8988T (cell line): ENCODE data around the gene CDKN1C.
A peak's percentile ranks its signal among the peaks of the same experiment; 100 is the strongest.
"Not testable (repeated sequence)": the region's sequence is repeated elsewhere in the genome, so short reads cannot be mapped to it uniquely, and the experiment has no call there.

Experiments
- DNase-seq: peaks from one replicate; pipeline ENCODE4 v3.0.0; 2011

Gene CDKN1C

GRCh38 chr11:2922655-2923054 lies 37.1 kb upstream of the CDKN1C start:
- DNase-seq, result no peak

DNA sequence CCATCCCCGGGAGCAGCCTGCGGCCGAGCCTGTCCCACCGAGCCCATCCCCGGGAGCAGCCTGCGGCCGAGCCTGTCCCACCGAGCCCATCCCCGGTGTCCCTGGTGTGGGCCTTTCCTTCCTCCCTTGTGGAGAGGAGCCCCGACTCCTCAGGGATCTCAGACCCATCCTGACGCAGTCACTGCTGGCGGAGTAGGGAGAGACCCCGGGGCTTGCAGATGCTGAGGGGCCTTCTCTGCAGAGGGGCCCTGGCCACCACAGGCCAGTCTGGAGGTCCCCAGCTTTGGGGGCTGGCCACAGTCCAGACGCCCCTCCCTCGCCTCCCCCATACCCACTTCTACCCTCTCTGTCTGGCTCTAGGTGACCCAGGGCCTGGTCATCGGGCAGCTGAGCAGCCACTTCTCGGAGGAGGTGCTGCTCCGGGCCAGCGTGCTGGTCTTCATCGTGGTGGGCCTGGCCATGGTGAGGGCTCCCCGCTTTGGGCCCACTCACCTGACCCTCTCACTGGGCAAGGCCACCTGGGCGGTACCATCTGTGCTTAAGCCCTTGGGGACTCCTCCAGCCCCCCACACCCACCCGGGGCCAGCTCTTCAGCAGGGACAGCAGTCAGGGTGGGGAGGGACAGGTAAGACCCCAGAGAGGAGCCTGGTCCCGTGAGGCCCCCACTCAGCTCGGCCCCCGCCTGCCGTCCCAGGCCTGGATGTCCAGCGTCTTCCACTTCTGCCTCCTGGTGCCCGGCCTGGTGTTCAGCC lies 36.3 kb upstream of the CDKN1C start:
- DNase-seq, result peak; percentile 41

DNA sequence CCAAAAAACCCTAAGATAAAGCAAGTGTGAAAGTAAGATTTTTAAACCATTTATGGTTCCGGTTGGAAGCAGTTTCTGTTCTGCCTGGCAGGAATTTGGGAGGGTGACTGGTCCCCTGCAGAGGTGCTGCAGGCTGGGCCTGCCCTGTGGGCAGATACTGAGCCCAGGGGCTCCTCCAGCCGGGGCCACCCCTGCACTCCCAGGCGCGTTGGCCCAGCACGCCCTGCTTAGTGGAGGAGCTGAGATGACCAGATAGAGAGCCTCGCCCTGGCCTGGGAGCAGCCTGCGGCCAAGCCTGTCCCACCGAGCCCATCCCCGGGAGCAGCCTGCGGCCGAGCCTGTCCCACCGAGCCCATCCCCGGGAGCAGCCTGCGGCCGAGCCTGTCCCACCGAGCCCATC lies 35.7 kb upstream of the CDKN1C start:
- no peak for DNase-seq

GRCh38 chr11:2920343-2920742 lies 34.8 kb upstream of the CDKN1C start:
- no peak for DNase-seq

- DNase-seq, result no peak
Measured at GRCh38 chr11:2919837-2920236, 34.3 kb upstream of the CDKN1C start.

DNA sequence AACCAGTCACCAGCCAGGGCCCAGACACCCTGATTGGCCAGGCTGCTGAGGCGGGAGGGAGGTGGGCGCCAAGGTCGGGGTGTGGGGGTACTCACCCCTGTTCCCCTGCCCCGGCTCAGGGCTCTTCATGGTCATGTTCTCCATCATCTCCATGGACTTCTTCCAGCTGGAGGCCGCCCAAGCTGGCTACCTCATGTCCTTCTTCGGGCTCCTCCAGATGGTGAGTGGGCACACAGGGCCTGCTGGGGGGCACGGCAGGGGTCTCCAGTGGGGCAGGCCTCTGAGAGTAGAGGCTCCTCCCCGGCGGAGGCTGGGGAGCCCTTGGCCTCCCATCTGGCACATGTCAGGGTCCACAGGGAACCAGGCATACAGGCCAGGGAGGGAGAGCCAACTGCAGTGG lies 33.6 kb upstream of the CDKN1C start:
- DNase-seq, result no peak

DNA sequence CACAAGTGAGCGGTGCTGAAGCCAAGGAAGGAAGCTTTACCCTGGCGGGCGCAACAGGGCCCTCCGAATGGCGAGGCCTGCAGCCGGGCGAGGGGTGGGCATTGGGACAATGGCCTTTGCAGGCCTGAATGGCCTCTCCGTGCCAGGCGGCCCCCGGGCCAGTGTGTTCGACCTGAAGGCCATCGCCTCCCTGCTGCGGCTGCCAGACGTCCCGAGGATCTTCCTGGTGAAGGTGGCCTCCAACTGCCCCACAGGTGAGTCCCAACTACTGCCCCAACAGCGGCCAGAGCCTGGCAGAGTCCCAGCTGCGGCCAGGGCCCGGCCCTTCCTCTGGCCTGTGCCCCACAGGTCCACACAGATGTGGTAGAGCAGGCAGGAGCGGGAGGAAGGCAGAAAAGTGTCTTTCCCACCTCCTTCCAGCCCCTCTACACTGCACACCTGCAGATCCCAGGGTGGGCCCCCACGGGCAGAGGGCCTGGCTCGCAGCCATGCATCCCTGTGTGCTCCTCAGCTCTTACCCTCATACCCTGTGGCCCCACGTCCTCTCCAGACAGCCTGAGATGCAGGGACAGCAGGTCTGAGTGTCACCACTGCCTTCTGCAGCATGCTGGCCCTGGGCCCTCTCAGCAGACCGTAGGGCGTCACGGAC lies 32.4 kb upstream of the CDKN1C start:
- DNase-seq, result no peak

- no peak for DNase-seq
Measured at GRCh38 chr11:2916892-2917645, 31.5 kb upstream of the CDKN1C start.

DNA sequence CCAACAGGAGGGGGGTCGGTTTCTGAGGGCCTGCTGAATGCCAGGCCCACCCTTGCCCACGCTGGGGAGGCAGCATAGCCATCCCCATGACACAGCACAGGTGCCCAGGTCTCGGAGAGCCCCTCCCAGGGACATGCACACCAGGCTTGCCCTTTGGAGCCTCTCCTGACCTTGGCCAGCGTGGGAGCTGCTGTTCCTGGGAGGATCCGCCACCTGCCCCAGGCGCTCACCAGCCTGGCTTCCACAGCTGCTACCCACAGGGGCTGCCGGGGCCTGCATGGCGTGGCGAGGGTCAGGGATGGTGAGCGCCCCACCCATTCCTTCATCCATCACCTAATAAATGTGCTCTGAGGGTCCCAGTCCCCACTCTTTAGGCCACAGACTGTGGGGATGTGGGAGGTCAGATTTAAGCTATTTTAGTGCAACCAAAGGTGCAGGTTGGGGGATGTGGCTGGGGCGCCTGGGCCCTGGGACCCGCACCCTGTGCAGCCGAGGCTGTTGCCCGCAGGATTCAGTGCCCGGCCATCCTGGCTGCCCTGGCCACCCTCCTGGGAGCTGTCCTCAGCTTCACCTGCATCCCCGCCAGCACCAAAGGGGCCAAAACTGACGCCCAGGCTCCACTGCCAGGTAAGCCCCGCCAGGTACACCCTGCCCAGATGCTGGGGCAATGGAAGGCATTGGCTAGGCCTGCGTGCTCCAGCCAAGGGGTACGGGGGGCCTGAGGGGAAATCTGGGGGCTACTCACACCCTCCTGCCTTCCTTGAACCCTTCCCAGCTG lies 30.7 kb upstream of the CDKN1C start:
- DNase-seq, result no peak

DNA sequence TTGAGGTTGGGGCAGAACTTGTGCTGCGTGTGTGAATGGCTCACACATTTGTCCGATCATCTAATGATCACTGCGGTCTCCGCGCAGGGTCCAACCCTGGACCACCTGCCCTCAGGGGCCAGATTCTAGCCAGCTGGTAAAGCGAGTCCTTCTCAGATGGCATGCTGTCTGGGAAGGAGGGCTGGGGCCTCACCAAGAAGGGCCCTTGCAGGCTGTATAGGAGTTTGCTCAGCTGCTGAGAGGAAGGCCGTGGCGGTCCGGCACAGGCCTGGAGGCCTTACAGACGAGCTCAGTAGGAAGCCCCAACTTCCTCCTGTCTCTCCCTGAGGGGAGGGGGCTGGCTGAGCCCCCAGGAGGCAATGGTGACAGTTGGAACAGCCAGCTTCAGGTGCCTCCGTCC lies 29.9 kb upstream of the CDKN1C start:
- DNase-seq, result no peak

DNA sequence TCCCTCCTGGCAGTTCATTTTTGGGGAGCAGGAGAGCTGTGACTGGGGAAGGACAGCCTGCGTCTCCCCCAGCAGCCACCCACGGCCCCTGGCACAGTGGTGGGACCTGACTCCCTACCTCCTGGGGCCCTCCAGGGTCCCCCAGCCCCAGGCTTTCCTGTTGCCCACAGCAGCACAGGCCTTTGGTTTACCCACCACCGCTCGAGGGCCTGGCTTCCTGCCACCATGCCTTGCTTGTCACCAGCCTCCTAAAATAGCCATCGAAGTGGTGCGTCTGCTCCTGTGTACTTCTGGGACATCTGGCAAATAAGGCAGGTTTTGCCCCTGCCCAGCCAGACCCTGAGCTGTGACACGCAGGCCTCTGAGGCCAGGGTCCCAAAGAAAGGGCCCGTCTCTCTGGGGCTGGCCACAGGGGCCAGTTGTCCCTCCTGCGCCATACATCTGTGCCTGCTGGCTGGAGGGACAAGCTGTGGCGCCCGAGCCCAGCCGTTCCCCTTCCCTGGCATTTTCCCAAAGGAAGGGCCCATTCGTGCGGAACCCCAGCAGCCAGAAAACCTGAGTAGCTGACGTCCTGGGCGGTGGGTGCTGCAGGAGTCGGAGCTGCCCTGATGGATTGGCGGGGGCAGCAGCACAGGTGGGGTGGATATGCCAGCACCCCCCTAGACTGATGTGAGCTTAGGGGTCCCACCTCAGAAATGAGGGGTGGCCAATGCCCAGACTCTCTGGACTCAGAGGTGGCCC lies 29.1 kb upstream of the CDKN1C start:
- DNase-seq, result no peak

DNA sequence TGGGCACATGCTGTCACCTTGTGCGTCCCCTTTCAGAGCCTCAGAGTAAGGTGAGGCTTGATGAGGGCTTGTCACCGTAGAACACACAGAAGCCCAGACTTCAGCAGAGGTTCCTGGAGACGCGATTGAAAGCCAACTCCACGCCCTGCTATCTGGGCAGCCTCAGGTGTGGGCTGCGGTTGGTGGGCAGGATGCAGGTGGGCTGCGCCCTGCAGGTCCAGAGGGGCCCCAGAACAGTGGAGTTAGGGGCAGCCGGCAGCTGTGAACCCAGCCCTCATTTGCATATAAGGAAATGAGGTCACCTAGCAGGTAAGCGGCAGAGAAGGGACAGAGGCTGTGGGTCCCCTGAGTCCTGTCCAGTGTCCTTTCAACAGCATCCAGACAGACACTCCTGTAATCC lies 28.2 kb upstream of the CDKN1C start:
- no peak for DNase-seq

DNA sequence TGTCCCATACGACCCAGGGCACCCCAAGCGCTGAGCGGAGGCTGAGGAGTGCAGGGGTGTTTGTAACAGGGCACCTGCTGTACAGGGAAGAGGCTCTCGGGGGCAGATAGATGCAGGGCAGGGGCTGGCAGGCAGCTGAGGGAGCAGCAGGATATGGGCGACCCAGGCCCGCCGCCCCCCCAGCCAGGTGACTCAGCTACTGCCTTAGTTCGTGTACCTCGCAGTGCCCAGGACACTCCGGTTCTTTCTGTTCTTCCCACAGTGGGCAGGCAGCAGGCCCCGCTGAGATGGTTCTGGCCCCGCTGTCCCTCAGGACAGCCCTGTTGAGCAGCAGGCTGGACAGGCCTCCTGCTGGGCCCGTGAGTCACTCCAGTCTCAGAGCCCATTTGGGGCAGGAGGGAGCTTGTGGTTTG lies 27.4 kb upstream of the CDKN1C start:
- no peak for DNase-seq

DNA sequence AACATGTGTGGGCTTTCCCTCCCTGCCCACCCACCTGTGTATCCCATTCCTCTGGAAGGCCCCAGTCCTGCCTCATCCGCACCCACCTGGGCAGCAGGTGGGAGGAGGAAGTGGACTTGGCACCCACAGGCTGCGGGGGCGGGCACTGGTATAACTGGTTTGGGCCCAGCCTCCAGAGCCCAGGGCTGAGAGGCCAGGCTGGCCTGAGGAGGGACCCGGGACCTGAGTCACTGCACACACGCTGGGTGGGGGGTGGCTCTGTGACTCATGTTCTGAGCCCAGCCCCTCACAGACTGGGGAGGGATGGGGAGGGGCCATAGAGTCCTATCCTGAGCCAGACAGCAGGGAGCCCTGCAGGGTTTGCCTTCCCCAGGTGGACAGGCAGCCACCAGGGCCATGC lies 26.9 kb upstream of the CDKN1C start:
- DNase-seq, result peak; percentile 96

DNA sequence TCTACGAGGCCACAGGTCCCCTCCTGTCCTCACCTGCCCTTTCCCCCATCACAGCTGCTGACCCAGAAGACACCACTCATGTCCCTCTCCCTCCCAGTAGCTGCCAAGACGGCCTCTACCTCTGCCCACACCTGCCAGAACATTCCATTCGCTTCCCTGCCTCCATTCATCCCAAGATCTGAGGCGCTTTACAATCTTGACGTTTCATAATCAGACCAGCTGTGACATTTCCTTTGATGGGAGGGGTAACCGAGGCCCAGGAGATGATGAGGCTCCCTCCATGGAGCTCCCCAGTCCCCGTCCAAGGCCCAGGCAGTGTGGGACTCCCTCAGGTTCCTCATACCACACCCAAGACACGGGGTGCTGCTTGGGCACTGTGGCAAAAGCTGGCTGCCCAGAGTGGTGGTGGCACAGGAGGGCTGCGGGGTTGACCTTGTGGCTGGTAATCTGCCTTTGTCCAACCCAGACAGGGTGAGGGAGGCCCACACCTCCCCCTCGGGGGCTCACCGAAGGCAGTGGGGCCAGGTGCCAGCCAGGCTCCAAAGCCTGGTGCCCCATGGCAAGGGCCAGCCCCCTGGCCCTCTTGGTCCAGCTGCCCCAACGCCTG lies 26.3 kb upstream of the CDKN1C start:
- DNase-seq, result no peak

DNA sequence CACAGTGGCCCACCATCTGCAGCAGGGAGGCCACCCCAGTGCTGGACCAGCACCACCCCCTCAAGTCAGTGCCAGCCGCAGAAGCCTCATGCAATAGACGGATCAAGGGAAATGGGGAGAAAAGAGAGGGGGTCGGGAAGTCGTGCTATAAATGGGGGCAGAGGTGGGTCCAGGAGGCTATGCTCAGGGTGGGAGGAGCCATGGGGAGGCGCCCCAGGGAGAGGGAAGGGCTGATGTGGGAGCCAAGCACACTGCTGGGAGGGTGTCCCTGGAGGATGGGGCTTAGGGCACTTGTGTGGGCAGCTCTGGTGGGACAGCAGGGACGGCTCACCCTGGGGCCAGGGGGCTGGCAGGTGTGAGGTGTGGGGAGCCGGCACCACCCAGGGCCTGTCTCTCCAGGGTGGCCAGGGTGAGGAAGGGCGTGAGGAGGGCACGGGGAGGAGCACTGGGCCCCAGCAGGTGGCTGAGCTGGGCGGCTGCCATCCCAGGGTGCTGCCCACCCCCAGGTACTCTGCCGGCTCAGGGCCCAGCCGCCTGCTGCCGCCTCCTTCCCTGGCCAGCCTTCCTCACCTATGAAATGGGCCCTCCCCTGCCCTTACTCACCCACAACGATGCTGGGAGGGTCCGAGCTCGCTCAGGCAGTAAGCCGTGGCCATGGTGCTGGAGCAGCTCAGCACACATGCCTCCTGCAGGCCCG lies 25.7 kb upstream of the CDKN1C start:
- no peak for DNase-seq

DNA sequence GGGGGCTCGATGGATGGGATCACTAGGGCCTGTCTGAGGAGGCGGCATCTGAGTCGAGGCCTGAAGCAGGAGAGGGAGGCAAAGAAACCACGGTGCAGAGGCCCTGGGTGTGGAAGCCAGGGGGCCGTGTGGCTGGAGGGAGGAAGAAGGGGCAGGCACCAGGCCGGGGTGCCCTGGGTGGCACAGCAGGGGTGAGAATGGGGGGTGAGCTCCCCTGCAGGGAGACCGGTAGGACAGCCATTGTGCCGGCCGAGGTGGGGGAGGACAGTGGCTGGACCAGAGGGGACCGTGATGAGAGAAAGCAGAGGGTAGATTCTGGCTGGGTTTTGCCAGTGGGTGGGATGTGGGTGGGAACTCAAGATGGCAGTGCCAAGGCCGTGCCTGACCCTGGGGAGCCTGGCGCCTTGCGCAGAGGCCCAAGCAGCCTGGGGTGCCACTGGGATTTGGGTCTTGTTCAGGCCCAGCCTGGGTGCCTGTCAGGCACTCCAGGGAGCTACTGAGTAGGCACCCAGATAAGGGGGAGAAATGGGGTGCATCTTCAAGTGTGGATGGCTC lies 24.9 kb upstream of the CDKN1C start:
- DNase-seq, result no peak

- DNase-seq, result no peak
Measured at GRCh38 chr11:2909133-2909902, 23.7 kb upstream of the CDKN1C start.

DNA sequence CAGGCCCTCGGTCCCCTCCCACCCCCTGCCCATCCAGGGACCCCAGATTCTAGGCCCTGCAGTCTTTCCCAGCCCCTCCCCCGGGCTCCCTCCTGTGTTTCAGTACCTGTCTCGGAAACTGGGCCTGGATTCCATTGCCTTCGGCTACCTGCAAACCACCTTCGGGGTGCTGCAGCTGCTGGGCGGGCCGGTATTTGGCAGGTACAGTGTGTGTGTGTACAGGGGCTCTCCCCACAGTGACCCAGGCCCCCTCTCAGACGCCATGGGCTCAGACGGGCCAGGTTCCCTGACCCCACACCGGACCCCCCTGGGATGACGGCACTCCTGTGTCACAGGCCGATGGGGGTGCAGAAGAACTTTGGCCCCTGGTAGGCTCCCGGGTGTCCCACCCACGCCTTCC lies 22.6 kb upstream of the CDKN1C start:
- no peak for DNase-seq

DNA sequence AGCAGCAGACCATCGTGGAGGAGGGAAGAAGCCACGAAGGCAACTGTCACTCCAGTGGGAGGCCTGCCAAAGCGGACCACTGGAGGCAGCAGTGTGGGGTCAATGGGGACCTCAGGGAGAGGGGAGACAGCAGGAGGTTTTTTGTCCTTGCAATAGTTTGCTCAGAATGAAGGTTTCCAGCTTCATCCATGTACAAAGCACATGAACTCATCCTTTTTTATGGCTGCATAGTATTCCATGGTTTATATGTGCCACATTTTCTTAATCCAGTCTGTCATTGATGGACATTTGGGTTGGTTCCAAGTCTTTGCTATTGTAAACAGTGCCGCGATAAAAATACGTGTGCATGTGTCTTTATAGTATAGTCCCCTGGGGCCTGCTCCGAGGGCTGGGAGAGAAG lies 19.7 kb upstream of the CDKN1C start:
- DNase-seq, result not testable (repeated sequence)
